ENCODE data around the gene KLLN. TPM values are rescaled to one million over a fixed set of nuclear protein-coding genes. Genes with fewer than 3 reads are reported as not detected.

The KLLN gene
- total and polyA plus RNA-seq, 9 of the 15 experiments (the other 6 are each of a cell fraction or from before 2014, with no cell fraction given): 0.07 to 0.40 (median 0.25) TPM

DNA sequence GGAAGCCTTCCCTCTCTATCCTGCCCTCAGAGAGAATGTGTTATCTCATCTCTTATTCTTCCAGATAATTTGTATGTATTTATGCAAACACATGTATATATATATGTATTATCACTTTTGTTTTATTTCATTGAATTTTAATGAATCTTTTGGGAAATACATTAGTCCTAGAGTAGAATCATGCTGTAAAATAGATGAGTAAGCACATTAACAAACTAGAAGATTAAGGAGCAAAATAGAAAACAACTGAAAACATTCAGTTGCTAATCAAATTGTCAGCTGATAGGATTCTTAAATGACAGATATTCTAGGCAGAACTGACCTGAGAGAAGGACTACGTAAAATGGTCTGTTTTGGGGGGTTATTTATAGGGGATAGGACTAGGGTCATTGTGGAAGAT is 11.2 kb downstream of the KLLN start (continued):
- TF ChIP-seq MCM7 (IDR thresholded peaks at IDR 0.05): no peak
- TF ChIP-seq FOXM1 (IDR thresholded peaks at IDR 0.05; ENCODE audit: low read depth): no peak
- TF ChIP-seq FOXM1 (CRISPR knock-in tag; IDR thresholded peaks at IDR 0.05; ENCODE audit: low read depth): no peak
- no peak for TF ChIP-seq HNRNPLL (IDR thresholded peaks at IDR 0.05; ENCODE audit: low read depth, low read length, poor library complexity, severe bottlenecking)
- TF ChIP-seq MBD2 (IDR thresholded peaks at IDR 0.05; ENCODE audit: borderline replicate concordance, low read depth): no peak
- TF ChIP-seq SAFB2 (IDR thresholded peaks at IDR 0.05; ENCODE audit: borderline replicate concordance, low read depth, low read length, severe bottlenecking): no peak
- no peak for TF ChIP-seq ZKSCAN3 (CRISPR knock-in tag; IDR thresholded peaks at IDR 0.05)
- TF ChIP-seq, protein P1, sequence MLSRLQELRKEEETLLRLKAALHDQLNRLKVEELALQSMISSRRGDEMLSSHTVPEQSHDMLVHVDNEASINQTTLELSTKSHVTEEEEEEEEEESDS (CRISPR knock-in tag; IDR thresholded peaks at IDR 0.05): no peak
- TF ChIP-seq HIVEP1 (CRISPR knock-in tag; IDR thresholded peaks at IDR 0.05): no peak
- TF ChIP-seq, protein P2, sequence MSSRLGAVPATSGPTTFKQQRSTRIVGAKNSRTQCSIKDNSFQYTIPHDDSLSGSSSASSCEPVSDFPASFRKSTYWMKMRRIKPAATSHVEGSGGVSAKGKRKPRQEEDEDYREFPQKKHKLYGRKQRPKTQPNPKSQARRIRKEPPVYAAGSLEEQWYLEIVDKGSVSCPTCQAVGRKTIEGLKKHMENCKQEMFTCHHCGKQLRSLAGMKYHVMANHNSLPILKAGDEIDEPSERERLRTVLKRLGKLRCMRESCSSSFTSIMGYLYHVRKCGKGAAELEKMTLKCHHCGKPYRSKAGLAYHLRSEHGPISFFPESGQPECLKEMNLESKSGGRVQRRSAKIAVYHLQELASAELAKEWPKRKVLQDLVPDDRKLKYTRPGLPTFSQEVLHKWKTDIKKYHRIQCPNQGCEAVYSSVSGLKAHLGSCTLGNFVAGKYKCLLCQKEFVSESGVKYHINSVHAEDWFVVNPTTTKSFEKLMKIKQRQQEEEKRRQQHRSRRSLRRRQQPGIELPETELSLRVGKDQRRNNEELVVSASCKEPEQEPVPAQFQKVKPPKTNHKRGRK (tag; IDR thresholded peaks at IDR 0.05): no peak
- TF ChIP-seq MYBL2 (IDR thresholded peaks at IDR 0.05; ENCODE audit: low read depth): no peak
- no peak for TF ChIP-seq MYBL2 (CRISPR knock-in tag; IDR thresholded peaks at IDR 0.05; ENCODE audit: borderline replicate concordance)
